HL-60 (cell line): ENCODE measurements around the gene PRDX2.

Experiments used
- GABPA ChIP-seq: IDR thresholded peaks from 2 replicates; pipeline ENCODE4 v1.6.1; 2012; ENCODE audit warnings: low read depth
- POLR2AphosphoS5 ChIP-seq: IDR thresholded peaks from 2 replicates; pipeline ENCODE4 v1.6.1; 2012; ENCODE audit warnings: low read depth
- SPI1 ChIP-seq: IDR thresholded peaks from 2 replicates; pipeline ENCODE4 v1.6.1; 2012; ENCODE audit warnings: low read depth, mild to moderate bottlenecking, borderline replicate concordance
- TF ChIP-seq, protein P1 (sequence below): IDR thresholded peaks from one replicate; pipeline ENCODE4 v1.5.1; 2011; ENCODE audit warnings: low read length, control low read depth, inconsistent platforms; ENCODE audit not compliant: insufficient read depth
- TF ChIP-seq, protein P2 (sequence below): IDR thresholded peaks from 2 replicates; pipeline ENCODE4 v1.6.1; 2012; ENCODE audit warnings: low read depth; ENCODE audit not compliant: insufficient replicate concordance

DNA sequence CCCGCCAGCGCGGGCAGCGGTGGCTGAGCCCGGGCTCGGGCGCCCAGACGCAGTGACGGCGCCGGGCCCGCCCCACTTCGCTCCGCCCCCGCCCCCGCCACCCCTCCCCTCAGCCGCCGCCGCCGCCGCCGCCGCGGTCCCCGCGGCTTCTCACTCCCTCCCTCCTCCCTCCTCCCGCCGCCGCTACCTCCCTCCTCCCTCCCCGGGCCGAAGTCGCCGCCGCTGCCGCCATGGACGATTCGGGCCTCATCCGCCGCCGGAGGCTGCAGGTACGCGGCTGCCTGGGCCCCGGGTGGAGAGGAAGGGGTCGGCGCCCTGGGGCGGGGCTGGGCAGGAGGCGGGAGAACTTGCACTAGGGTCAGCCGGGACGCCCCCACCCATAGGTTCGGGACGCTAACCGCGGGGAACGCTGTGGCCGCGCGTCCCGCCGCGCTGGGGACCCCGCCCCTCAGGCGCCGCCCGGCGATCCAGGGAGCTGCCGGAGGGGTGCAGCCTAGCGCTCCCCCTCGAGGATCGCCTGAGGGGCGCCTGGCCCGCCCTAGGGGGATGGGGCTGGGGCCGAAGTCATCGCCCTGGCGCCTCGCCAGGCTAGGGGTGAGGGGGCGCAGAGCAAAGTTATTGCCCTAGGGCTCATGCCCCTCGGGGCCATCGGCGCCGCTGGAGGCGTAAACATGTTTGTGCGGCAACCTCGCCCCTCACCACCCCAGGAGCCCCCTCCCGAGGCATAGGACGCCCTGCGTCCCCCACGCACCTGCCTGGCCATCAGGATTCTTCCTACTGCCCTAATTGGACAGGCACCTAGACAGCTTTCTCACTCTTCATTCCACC lies 32.4 kb upstream of the PRDX2 start:
- TF ChIP-seq, protein P1, sequence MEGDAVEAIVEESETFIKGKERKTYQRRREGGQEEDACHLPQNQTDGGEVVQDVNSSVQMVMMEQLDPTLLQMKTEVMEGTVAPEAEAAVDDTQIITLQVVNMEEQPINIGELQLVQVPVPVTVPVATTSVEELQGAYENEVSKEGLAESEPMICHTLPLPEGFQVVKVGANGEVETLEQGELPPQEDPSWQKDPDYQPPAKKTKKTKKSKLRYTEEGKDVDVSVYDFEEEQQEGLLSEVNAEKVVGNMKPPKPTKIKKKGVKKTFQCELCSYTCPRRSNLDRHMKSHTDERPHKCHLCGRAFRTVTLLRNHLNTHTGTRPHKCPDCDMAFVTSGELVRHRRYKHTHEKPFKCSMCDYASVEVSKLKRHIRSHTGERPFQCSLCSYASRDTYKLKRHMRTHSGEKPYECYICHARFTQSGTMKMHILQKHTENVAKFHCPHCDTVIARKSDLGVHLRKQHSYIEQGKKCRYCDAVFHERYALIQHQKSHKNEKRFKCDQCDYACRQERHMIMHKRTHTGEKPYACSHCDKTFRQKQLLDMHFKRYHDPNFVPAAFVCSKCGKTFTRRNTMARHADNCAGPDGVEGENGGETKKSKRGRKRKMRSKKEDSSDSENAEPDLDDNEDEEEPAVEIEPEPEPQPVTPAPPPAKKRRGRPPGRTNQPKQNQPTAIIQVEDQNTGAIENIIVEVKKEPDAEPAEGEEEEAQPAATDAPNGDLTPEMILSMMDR, result no peak
- TF ChIP-seq, protein P2, sequence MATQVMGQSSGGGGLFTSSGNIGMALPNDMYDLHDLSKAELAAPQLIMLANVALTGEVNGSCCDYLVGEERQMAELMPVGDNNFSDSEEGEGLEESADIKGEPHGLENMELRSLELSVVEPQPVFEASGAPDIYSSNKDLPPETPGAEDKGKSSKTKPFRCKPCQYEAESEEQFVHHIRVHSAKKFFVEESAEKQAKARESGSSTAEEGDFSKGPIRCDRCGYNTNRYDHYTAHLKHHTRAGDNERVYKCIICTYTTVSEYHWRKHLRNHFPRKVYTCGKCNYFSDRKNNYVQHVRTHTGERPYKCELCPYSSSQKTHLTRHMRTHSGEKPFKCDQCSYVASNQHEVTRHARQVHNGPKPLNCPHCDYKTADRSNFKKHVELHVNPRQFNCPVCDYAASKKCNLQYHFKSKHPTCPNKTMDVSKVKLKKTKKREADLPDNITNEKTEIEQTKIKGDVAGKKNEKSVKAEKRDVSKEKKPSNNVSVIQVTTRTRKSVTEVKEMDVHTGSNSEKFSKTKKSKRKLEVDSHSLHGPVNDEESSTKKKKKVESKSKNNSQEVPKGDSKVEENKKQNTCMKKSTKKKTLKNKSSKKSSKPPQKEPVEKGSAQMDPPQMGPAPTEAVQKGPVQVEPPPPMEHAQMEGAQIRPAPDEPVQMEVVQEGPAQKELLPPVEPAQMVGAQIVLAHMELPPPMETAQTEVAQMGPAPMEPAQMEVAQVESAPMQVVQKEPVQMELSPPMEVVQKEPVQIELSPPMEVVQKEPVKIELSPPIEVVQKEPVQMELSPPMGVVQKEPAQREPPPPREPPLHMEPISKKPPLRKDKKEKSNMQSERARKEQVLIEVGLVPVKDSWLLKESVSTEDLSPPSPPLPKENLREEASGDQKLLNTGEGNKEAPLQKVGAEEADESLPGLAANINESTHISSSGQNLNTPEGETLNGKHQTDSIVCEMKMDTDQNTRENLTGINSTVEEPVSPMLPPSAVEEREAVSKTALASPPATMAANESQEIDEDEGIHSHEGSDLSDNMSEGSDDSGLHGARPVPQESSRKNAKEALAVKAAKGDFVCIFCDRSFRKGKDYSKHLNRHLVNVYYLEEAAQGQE, result no peak
- TF ChIP-seq POLR2AphosphoS5 (no peak), SPI1 (no peak), GABPA (no peak)
